Panc1 (cell line): ENCODE data around the gene TEX261. TPM values are rescaled to one million over a fixed set of nuclear protein-coding genes. Genes with fewer than 3 reads are reported as not detected.

Source experiments
- ATAC-seq: fragments of 200-7000 bp; cut with Tn5 transposase; 2 replicates; pipeline ENCODE4 v1.9.1; 2020; ENCODE audit warnings: mild to moderate bottlenecking, moderate library complexity
- BruUV-seq: library from RNA; stranded (reverse); fragments of 400-500 nt; replicated peaks from 2 replicates; lab custom pipeline; 2021; lab: Mats Ljungman, UMichigan
- CTCF ChIA-PET: fragments of 300-600 bp; sonication (Branson Sonifier 250); formaldehyde crosslinking; loops from one replicate; lab custom pipeline; 2022; ENCODE audit warnings: antibody characterized with exemption; lab: Charles Lee
- POLR2A ChIA-PET: fragments of 300-600 bp; sonication (Branson Sonifier 250); formaldehyde crosslinking; loops from one replicate; lab custom pipeline; 2022; ENCODE audit warnings: antibody characterized with exemption; lab: Charles Lee
- DNase-seq: peaks from one replicate; pipeline ENCODE4 v3.0.0-alpha.2; 2010; ENCODE audit warnings: low read depth, low spot score
- H3K27ac ChIP-seq: 2 replicates; pipeline ENCODE4 v1.5.1; 2011; ENCODE audit warnings: mild to moderate bottlenecking, low read length, inconsistent platforms
- H3K27me3 ChIP-seq: fragments of 200-500 bp; sonication (Bioruptor generic); 2 replicates; pipeline ENCODE4 v1.6.0; 2014; ENCODE audit warnings: low read length, inconsistent platforms; ENCODE audit not compliant: control insufficient read depth, insufficient read depth
- H3K36me3 ChIP-seq: fragments of 200-500 bp; sonication (Bioruptor generic); 2 replicates; pipeline ENCODE4 v1.5.1; 2014; ENCODE audit warnings: inconsistent platforms, mild to moderate bottlenecking, low read length, moderate library complexity; ENCODE audit not compliant: control insufficient read depth, insufficient read depth
- H3K4me1 ChIP-seq: 2 replicates; pipeline ENCODE4 v1.5.1; 2011; ENCODE audit warnings: inconsistent platforms, mild to moderate bottlenecking, low read length, moderate library complexity; ENCODE audit not compliant: control insufficient read depth, insufficient read depth
- H3K4me3 ChIP-seq, 2 experiments: 2 replicates each; pipeline ENCODE4 v1.5.1; 2011 to 2012; ENCODE audit warnings: low read depth in 2 of 2, low read length in 2 of 2, mild to moderate bottlenecking in 2 of 2, inconsistent platforms in 1 of 2, moderate library complexity in 1 of 2
- H3K9me3 ChIP-seq: fragments of 200-500 bp; sonication (Bioruptor generic); 2 replicates; pipeline ENCODE4 v1.5.1; 2014; ENCODE audit warnings: low read depth, mild to moderate bottlenecking, inconsistent platforms, low read length, moderate library complexity; ENCODE audit not compliant: control insufficient read depth, insufficient read depth
- POLR2AphosphoS5 ChIP-seq: IDR thresholded peaks from 2 replicates; pipeline ENCODE4 v1.6.1; 2012; ENCODE audit warnings: mild to moderate bottlenecking, low read depth, low read length, moderate library complexity
- SIN3A ChIP-seq: IDR thresholded peaks from 2 replicates; pipeline ENCODE4 v1.6.1; 2012; ENCODE audit warnings: low read depth, mild to moderate bottlenecking, low read length, moderate library complexity, borderline replicate concordance; ENCODE audit not compliant: insufficient read depth
- TCF7L2 ChIP-seq: IDR thresholded peaks from 2 replicates; pipeline ENCODE4 v1.6.1; 2011; ENCODE audit warnings: mild to moderate bottlenecking, low read depth, low read length, inconsistent platforms
- in situ Hi-C: cut with HindIII; loops from 2 replicates; pipeline ENCODE4 v1.10.0; 2016; ENCODE audit warnings: low sequenced_read_pairs, low pct_unique_long_range_greater_than_20kb
- intact Hi-C: fragments of 100-400 bp; cut with micrococcal nuclease; formaldehyde crosslinking; loops from one replicate; pipeline ENCODE4 v1.10.0; 2022; ENCODE audit not compliant: unreplicated experiment
- total RNA-seq: library from RNA; stranded (reverse); gene quantifications from one replicate; pipeline ENCODE4 v1.2.1, GENCODE V29; 2021; ENCODE audit not compliant: unreplicated experiment
- TF ChIP-seq, protein P1 (sequence below): fragments of 450-650 bp; IDR thresholded peaks from 2 replicates; pipeline ENCODE4 v1.5.1; 2017; ENCODE audit warnings: mild to moderate bottlenecking
- TF ChIP-seq, protein P2 (sequence below), 2 experiments: IDR thresholded peaks; 2 replicates each; pipeline ENCODE4 v1.6.1; 2011 to 2012; ENCODE audit warnings: low read depth in 2 of 2, control low read depth in 1 of 2, low read length in 1 of 2, mild to moderate bottlenecking in 1 of 2, moderate library complexity in 1 of 2; ENCODE audit not compliant: insufficient read depth in 1 of 2

The TEX261 gene
- total RNA-seq, 1 experiment from 2014 or later = 64.9 TPM

DNA sequence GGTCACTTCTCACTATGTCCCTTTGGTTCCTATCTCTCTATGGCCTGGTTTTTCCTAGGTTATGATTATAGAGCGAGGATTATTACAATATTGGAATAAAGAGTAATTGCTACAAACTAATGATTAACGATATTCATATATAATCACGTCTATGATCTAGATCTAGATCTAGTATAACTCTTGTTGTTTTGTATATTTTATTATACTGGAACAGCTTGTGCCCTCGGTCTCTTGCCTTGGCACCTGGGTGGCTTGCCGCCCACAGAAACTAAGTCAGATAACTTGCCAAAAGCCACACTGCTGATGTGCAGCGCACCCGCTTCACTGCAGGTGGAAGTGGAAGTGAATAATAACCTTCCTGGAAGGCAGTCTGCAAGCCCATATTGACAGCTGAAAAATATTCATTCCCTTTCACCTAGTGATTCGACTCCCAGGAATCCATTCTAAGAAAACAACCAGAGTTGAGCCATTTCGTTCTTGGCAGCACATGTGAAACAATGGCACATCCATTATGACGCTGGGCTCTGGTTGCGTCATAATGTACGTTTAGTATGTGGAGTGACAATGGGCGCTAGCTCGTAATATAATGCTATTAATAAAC, 17.0 kb downstream of the TEX261 start:
- Histone ChIP-seq H3K4me3 (peak overlapping the region; percentile 47 to 70; a peak in 3 of 4 replicates), H3K9me3 (no peaks in the 10 kb centered on the region), H3K36me3 (no peaks in the 10 kb centered on the region), H3K4me1 (peaks cover 5% of the 10 kb centered on the region), H3K27me3 (peaks cover 6% of the 10 kb centered on the region), H3K27ac (no peak overlapping the region)
- no peak for DNase-seq
- in situ Hi-C loops = no loop called here
- BruUV-seq = no TSS peak
- TF ChIP-seq, protein P1, sequence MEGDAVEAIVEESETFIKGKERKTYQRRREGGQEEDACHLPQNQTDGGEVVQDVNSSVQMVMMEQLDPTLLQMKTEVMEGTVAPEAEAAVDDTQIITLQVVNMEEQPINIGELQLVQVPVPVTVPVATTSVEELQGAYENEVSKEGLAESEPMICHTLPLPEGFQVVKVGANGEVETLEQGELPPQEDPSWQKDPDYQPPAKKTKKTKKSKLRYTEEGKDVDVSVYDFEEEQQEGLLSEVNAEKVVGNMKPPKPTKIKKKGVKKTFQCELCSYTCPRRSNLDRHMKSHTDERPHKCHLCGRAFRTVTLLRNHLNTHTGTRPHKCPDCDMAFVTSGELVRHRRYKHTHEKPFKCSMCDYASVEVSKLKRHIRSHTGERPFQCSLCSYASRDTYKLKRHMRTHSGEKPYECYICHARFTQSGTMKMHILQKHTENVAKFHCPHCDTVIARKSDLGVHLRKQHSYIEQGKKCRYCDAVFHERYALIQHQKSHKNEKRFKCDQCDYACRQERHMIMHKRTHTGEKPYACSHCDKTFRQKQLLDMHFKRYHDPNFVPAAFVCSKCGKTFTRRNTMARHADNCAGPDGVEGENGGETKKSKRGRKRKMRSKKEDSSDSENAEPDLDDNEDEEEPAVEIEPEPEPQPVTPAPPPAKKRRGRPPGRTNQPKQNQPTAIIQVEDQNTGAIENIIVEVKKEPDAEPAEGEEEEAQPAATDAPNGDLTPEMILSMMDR = peak; percentile 58
- TF ChIP-seq, protein P2, sequence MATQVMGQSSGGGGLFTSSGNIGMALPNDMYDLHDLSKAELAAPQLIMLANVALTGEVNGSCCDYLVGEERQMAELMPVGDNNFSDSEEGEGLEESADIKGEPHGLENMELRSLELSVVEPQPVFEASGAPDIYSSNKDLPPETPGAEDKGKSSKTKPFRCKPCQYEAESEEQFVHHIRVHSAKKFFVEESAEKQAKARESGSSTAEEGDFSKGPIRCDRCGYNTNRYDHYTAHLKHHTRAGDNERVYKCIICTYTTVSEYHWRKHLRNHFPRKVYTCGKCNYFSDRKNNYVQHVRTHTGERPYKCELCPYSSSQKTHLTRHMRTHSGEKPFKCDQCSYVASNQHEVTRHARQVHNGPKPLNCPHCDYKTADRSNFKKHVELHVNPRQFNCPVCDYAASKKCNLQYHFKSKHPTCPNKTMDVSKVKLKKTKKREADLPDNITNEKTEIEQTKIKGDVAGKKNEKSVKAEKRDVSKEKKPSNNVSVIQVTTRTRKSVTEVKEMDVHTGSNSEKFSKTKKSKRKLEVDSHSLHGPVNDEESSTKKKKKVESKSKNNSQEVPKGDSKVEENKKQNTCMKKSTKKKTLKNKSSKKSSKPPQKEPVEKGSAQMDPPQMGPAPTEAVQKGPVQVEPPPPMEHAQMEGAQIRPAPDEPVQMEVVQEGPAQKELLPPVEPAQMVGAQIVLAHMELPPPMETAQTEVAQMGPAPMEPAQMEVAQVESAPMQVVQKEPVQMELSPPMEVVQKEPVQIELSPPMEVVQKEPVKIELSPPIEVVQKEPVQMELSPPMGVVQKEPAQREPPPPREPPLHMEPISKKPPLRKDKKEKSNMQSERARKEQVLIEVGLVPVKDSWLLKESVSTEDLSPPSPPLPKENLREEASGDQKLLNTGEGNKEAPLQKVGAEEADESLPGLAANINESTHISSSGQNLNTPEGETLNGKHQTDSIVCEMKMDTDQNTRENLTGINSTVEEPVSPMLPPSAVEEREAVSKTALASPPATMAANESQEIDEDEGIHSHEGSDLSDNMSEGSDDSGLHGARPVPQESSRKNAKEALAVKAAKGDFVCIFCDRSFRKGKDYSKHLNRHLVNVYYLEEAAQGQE (IDR thresholded peaks at IDR 0.05; ENCODE audit: insufficient read depth in 1 of 2, low read depth in 2 of 2, low read length in 1 of 2) = no peak
- no peak for TF ChIP-seq SIN3A
- TF ChIP-seq POLR2AphosphoS5 = no peak
- intact Hi-C loops = no loop called here
- ChIA-PET CTCF (interaction anchor here (0.7 to 1.2 kb wide), 2 partner anchors 30 to 83 kb away, joined by 3 to 4 read pairs; no protein-coding TSS in a partner anchor), POLR2A (no interaction called here)
- ATAC-seq = no peak

DNA sequence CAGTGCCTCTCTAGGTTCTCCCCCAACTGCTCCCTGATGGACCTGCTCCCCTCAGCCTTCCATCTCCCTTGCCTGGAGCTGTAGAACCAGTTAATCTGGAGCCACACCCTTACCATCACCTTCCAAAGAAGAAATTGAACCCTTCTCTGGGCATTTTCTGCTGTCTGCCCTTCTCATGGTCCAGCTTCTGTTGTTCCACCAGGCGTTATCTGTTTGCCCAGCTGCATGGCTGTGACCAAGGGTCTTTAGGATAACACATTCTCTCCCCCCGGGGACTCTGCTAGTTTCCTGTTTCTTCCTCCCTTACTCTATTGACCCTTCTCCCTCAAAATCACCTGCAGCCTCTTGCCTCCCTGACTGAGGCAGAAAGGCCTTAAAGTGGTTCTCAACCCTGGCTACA, 19.4 kb downstream of the TEX261 start:
- CTCF ChIA-PET = no interaction called here
- intact Hi-C loops = no loop called here

More for the DNA sequence above, 19.4 kb downstream of the TEX261 start:
- TF ChIP-seq TCF7L2 (no peak), POLR2AphosphoS5 (no peak), SIN3A (no peak)
- TF ChIP-seq, protein P1 = no peak
- TF ChIP-seq, protein P2 (IDR thresholded peaks at IDR 0.05; ENCODE audit: insufficient read depth in 1 of 2, low read depth in 2 of 2, low read length in 1 of 2) = no peak
- Histone ChIP-seq H3K9me3 (no peaks in the 10 kb centered on the region), H3K27ac (no peak overlapping the region), H3K36me3 (no peaks in the 10 kb centered on the region), H3K4me1 (peaks cover 5% of the 10 kb centered on the region), H3K4me3 (no peak overlapping the region), H3K27me3 (peaks cover 17% of the 10 kb centered on the region)
- DNase-seq = no peak
- in situ Hi-C loops = no loop called here
- BruUV-seq = no TSS peak
- POLR2A ChIA-PET = interaction anchor here (0.7 kb wide), 1 partner anchor 20 kb away, joined by 3 read pairs; no protein-coding TSS in a partner anchor
- no peak for ATAC-seq
